GM23248 (cell line): ENCODE data around the gene GTF2IRD2.
"Not testable (repeated sequence)": the region's sequence is repeated elsewhere in the genome, so short reads cannot be mapped to it uniquely, and the experiment has no call there.

Source experiments
- EZH2 ChIP-seq: fragments of 200-600 bp; sonication (generic); IDR thresholded peaks from 2 replicates; pipeline ENCODE4 v1.6.1; 2018; ENCODE audit warnings: antibody characterized with exemption, mild to moderate bottlenecking; ENCODE audit not compliant: insufficient read depth, poor library complexity, severe bottlenecking
- EZH2phosphoT487 ChIP-seq: fragments of 200-600 bp; sonication (generic); IDR thresholded peaks from 2 replicates; pipeline ENCODE4 v1.6.1; 2018; ENCODE audit warnings: antibody characterized with exemption, moderate library complexity, mild to moderate bottlenecking, low read depth; ENCODE audit not compliant: insufficient read depth

- not testable (repeated sequence) for TF ChIP-seq EZH2, EZH2phosphoT487
These were observed 62.8 kb downstream of the GTF2IRD2 start for GRCh38 chr7:74788369-74789150.
